Astrocyte (in vitro differentiated cells and primary cell): ENCODE data around the gene FGGY.

Experiments used
- EZH2 ChIP-seq: IDR thresholded peaks from 2 replicates; pipeline ENCODE4 v1.6.1; 2012; ENCODE audit warnings: mild to moderate bottlenecking, low read length, inconsistent platforms; ENCODE audit not compliant: insufficient read depth
- TF ChIP-seq, protein P1 (sequence below): IDR thresholded peaks from 2 replicates; pipeline ENCODE4 v1.5.1; 2011; ENCODE audit warnings: low read depth, mild to moderate bottlenecking, inconsistent platforms, low read length, moderate library complexity; ENCODE audit not compliant: insufficient read depth

DNA sequence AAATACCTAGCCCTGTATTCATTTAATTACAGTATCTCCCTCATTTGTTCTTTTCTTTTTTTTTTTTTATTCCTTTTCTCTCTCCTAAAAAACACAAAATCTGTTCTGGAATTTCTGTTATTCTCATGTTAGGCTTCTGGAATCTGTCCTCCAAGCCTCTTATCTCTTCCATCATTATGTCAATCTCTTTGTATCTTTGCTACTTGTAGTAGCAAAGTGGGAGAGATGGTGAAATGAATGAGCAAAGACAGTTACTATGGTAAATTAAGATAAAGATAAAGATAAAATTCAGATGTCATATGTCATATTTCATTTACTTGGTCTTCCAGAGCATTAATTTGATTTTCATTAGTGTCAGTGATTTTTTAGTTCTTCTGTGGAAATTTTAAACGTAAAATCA lies 155.1 kb downstream of the FGGY start:
- TF ChIP-seq, protein P1, sequence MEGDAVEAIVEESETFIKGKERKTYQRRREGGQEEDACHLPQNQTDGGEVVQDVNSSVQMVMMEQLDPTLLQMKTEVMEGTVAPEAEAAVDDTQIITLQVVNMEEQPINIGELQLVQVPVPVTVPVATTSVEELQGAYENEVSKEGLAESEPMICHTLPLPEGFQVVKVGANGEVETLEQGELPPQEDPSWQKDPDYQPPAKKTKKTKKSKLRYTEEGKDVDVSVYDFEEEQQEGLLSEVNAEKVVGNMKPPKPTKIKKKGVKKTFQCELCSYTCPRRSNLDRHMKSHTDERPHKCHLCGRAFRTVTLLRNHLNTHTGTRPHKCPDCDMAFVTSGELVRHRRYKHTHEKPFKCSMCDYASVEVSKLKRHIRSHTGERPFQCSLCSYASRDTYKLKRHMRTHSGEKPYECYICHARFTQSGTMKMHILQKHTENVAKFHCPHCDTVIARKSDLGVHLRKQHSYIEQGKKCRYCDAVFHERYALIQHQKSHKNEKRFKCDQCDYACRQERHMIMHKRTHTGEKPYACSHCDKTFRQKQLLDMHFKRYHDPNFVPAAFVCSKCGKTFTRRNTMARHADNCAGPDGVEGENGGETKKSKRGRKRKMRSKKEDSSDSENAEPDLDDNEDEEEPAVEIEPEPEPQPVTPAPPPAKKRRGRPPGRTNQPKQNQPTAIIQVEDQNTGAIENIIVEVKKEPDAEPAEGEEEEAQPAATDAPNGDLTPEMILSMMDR: no peak
- TF ChIP-seq EZH2: no peak
